Ecto neural progenitor cell (in vitro differentiated cells): ENCODE results near the gene PLA1A.
A peak's percentile ranks its signal among the peaks of the same experiment; 100 is the strongest.
"Not testable (repeated sequence)": the region's sequence is repeated elsewhere in the genome, so short reads cannot be mapped to it uniquely, and the experiment has no call there.

Experiments used
- DNase-seq: peaks from one replicate; pipeline ENCODE4 v3.0.0-alpha.2; 2018; ENCODE audit warnings: low spot score

Gene PLA1A

DNA sequence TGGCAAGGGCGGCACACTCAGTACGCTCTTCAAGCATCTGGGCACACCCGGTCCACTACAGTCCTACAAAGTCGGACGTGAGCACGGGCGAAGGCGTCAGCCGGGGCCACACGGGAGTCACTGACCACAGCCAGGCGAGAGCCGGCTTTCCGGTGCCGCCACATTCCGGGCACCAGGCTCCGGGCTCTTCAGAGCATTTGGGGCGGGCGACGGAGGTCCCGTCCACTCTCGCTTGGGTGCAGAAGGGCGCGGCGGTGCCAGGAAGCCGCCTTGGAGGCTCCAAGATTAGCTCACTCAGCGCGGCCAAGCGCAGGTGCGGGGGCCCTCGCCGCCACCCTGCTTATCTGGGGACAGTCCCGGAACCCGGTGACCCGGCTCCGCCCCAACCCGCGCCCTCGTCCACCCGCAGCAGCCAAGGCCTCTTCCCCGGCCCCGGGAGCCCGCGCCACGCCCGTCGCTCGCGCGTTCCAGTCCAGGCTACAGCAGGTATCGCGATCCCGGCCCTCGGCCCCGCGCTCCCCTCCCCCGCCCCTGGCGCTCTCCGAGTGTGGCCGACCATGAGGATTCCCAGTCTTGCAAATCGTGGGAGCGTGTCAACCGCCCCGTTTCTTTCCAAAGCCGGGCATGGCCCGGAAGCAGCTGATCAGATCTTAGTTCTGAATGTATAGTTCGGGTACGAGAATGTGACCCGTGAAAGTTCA, 18.2 kb upstream of the PLA1A start, which contains the start of gene ADPRH:
Gene ADPRH, plus strand, starts transcription at position 127 of the 701 bp plus-strand sequence. CDS start 2,678 bp downstream, outside the sequence.
- DNase-seq: peak; percentile 90

- DNase-seq: peak; percentile 65
Observed at GRCh38 chr3:119580067-119580760, 17.5 kb upstream of the PLA1A start.

- DNase-seq: no peak
Observed at GRCh38 chr3:119582178-119582577, 15.5 kb upstream of the PLA1A start.

- no peak for DNase-seq
Observed at GRCh38 chr3:119585208-119585607, 12.5 kb upstream of the PLA1A start.

DNA sequence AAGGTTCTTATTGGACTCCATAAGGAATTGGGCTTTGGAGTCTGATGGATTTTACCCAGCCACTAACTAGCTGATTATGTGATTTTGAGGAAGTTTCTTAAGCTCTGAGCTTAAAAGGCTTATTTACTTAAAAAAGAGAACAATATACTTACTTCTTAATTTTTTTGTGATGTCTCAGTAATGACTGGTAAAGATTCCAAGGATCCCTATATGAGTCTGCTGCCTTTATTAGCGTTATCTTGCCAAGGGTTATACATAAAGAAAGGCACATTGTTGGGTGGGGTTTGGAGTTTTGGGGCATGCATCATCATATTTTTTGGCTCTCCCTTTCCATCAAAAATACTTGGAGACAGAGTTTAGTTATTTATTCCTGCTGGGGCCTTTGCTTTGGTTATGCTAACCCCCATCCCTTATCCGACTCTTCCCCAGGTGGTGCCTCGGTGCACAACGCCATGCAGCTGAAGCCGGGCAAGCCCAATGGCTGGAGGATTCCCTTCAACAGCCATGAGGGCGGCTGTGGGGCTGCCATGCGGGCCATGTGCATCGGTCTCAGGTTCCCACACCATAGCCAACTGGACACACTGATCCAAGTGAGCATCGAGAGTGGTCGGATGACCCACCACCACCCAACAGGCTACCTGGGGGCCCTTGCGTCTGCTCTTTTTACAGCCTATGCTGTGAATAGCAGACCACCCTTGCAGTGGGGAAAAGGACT, 11.7 kb upstream of the PLA1A start:
- no peak for DNase-seq

DNA sequence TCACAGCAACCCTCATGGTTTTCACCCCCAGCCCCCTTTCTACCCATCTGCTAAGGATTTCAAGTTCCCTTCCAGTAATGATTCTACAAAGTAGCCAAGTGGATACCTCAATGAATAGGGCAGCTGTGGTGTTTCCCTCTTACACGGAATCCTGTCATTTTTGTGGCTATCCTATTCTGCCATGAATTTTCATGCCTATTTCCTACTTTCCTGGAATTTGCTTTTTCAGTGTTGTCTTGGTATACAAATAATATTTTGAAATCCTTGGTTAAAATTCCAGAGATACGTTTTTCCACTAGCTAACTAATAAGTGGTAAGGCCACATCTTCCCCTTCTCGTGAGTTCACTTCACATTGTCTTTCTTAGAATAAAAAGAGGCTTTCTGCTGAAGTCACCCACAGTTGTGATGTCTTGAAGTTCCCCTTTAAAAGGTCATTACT, 10.9 kb upstream of the PLA1A start:
- DNase-seq: no peak

- no peak for DNase-seq
Observed at GRCh38 chr3:119588112-119588511, 9.6 kb upstream of the PLA1A start.

- DNase-seq: no peak
Observed at GRCh38 chr3:119589102-119589773, 8.4 kb upstream of the PLA1A start.

DNA sequence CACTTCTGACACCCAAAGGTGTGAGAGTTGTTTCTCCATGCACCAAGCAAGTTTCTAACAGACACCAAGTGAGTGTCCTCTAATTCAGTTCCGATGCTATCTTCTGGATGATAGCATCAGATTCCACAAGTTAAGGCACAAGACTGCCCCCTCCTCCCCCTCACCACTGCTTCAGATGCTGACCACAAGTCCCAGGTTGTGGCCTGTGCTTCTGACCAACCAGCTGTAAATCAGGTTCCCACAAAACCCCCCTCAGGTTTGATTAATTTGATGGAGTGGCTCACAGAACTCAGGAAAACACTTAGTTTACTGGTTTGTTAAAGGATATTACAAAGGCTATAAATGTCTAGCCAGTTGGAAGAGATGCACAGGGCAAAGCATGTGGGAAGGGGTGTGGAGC, 7.0 kb upstream of the PLA1A start:
- no peak for DNase-seq

GRCh38 chr3:119592861-119593260, 4.8 kb upstream of the PLA1A start:
- DNase-seq: no peak

GRCh38 chr3:119594066-119594465, 3.6 kb upstream of the PLA1A start:
- no peak for DNase-seq

GRCh38 chr3:119594929-119595328, 2.8 kb upstream of the PLA1A start:
- DNase-seq: not testable (repeated sequence)

- no peak for DNase-seq
Observed at GRCh38 chr3:119595639-119596334, 1.9 kb upstream of the PLA1A start.

DNA sequence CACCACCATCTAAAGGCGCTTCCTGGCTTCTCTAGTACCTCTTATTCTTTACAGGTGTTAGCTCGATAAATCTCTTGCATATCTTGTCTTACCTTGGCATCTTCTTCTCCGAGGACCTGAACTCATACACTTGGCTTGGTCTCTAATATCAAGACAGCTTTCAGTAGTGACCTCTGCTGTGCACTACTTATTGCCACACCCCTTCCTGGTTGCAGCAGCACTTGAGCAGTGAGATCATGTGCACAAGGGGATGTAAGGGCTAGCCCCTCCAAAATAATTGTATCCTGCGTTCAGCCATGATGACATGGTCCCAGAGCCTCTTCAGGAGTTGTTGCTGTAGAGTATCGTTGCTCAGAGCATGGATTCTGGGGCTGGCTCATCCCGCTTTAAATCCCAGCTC, 1.3 kb upstream of the PLA1A start:
- no peak for DNase-seq

DNA sequence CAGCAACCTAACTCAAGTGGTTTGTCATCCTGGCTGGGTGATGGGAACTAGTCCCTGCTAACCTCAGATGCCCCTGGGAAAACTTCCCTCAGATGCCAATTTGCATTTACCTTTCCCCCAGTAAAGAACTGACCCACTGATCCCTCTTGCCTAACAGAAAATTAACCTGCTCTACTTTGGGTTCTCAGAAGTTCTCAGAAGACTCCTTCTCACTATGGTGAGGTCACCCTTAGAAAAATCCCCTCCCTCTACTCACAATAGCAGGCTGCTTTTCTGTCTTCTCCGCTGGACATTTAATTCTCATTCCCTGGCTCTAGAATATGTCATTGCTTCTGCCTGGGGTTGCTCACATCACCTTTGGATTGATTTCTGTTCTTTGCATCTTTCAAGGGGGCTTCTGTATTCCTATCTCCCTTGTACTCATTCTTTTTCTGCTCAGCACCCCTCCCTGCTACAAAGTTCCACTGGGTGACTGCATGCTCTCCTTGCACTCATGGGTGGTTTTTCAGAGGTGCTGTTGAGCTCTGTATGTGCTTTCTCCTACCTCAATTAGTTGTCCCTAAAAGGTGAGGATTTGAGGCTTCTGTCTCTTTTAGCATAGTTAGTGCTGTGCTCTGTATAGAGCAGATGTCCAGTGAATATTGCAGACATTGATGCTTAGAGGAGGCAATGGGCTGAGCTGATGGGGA, 869 bp downstream of the PLA1A start:
- no peak for DNase-seq

- DNase-seq: no peak
Observed at GRCh38 chr3:119599558-119600174, 2.0 kb downstream of the PLA1A start.

DNA sequence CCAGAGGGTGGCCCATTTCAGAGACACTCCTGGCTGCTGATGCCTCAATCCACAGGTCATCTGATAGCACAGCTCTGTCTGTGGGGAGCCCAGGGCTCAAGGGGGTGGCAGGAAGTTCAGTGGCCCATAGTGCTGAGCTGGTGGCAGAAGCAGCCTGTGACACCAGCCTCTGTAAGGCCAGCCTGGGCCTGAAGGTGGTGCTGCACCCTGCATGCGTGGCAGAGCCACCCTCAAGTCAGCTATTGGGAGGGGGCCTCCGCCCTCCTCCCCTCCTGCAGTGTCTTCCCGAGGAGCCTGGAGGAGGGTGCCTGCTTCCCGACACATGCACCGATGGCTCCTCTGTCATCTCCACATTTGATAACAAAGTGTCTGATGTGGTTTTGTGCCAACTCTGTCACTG, 3.0 kb downstream of the PLA1A start:
- peak; percentile 67 for DNase-seq

DNA sequence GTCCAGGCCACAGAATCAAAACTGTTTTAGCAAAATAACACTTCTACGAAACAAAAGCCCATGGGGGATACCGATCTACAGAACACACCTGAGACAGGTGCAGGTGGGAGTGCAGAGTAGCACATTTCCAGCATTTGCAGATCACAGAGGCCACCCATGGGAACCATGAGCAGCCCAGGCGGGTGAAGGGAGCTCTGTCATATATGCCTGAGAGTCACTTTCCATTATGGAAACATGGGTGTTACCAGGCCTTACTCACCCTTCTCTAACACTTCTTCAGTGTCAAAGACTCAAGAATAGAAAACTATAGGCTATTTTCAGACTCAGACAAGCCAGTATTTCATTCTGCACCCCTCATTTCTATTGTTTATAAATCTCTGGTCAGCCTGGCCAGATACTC, 3.5 kb downstream of the PLA1A start:
- no peak for DNase-seq

DNA sequence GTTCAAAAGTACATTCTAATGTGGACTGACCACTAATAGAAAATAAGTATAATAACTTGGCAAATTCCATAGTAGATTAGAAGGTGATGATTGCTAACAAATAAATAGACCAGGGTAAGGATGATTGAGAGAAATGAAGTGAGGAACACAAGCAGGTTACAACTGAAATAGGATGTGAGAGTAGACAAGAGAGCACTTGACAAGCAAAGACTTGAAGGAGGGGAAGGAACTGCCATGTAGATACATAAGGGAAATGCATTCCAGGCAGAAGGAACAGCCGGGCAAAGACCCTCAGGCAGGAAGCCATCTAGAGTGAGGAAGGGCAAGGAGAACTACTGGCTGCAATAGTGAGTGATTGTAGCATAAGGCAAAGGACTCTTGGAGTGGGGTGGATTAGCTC, 5.0 kb downstream of the PLA1A start:
- DNase-seq: no peak

DNA sequence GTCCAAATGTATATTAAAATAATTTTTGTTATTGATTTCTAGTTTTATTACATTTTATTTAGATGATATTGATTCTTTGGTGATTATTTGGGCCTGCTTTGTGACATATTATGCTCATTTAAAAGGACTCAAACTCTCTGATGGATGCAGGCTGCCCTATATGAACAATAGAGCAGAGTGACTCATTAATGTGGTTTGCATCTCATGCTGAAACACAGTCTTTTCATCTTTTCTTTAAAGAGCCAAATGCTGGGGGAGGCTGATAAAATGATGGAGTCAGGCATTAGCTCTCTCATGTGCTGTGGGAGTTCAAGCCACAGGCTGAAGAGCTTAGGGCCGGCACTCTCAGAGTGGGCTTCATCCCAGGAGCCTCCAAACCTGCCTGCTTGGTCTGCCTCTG, 7.2 kb downstream of the PLA1A start:
- DNase-seq: no peak
